SU-DHL-6 (cell line): Measurements from ENCODE around the gene DTYMK.
"Not testable (repeated sequence)": the region's sequence is repeated elsewhere in the genome, so short reads cannot be mapped to it uniquely, and the experiment has no call there.

Experiments
- H2AFZ ChIP-seq: fragments of 200-600 bp; sonication (generic); 2 replicates; pipeline ENCODE4 v1.6.1; 2014; ENCODE audit warnings: low read depth, mild to moderate bottlenecking, moderate library complexity, mixed read lengths, antibody characterized with exemption, low read length; ENCODE audit not compliant: severe bottlenecking
- H3F3A ChIP-seq: fragments of 200-600 bp; shearing (Covaris generic); 2 replicates; pipeline ENCODE4 v1.6.0; 2016; ENCODE audit warnings: antibody characterized with exemption, mild to moderate bottlenecking; ENCODE audit not compliant: insufficient read depth
- H3K27ac ChIP-seq: fragments of 200-600 bp; sonication (generic); 2 replicates; pipeline ENCODE4 v1.5.1; 2016; ENCODE audit warnings: low read depth, mild to moderate bottlenecking, low read length, moderate library complexity, mixed read lengths
- H3K27me3 ChIP-seq: fragments of 200-600 bp; sonication (generic), shearing (Covaris generic); 2 replicates; pipeline ENCODE4 v1.6.0; 2014; ENCODE audit warnings: mild to moderate bottlenecking, low read length
- H3K36me3 ChIP-seq: fragments of 200-600 bp; sonication (generic); 2 replicates; pipeline ENCODE4 v1.6.1; 2014; ENCODE audit warnings: mild to moderate bottlenecking, low read length, mixed read lengths
- H3K4me2 ChIP-seq: fragments of 300-600, 200-600 bp; shearing (Covaris generic), sonication (generic); 2 replicates; pipeline ENCODE4 v1.6.0; 2014; ENCODE audit warnings: low read length, low read depth, mild to moderate bottlenecking; ENCODE audit not compliant: poor library complexity, severe bottlenecking
- H3K4me3 ChIP-seq: fragments of 200-600 bp; sonication (generic); 2 replicates; pipeline ENCODE4 v1.5.1; 2014; ENCODE audit warnings: antibody characterized with exemption, low read length, mild to moderate bottlenecking, mixed read lengths; ENCODE audit not compliant: insufficient read depth, poor library complexity, severe bottlenecking
- H3K79me2 ChIP-seq: fragments of 200-600 bp; sonication (generic); 2 replicates; pipeline ENCODE4 v1.6.1; 2014; ENCODE audit warnings: mild to moderate bottlenecking, low read length, moderate library complexity; ENCODE audit not compliant: insufficient read depth
- H3K9ac ChIP-seq: fragments of 200-600 bp; sonication (generic); 2 replicates; pipeline ENCODE4 v1.7.0; 2014; ENCODE audit warnings: mild to moderate bottlenecking, low read length
- H3K9me2 ChIP-seq: fragments of 200-600 bp; sonication (generic); replicated peaks from 2 replicates; pipeline ENCODE4 v1.6.1; 2014; ENCODE audit warnings: low read length; ENCODE audit not compliant: insufficient read depth
- H3K9me3 ChIP-seq: fragments of 200-600 bp; sonication (generic); 2 replicates; pipeline ENCODE4 v1.6.1; 2014; ENCODE audit warnings: low read length, mixed read lengths; ENCODE audit not compliant: insufficient read depth
- H4K20me1 ChIP-seq: fragments of 200-600 bp; sonication (generic); 2 replicates; pipeline ENCODE4 v1.6.1; 2014; ENCODE audit warnings: low read depth, mild to moderate bottlenecking, antibody characterized with exemption, low read length, moderate library complexity, mixed read lengths
- EZH2phosphoT487 ChIP-seq: fragments of 200-600 bp; sonication (generic), shearing (Covaris generic); conservative IDR thresholded peaks from 2 replicates; pipeline ENCODE4 v1.6.1; 2018; ENCODE audit warnings: mild to moderate bottlenecking, antibody characterized with exemption, low read length, moderate library complexity, mixed read lengths
- TF ChIP-seq, protein P1 (sequence below): fragments of 200-600 bp; sonication (generic); IDR thresholded peaks from one replicate; pipeline ENCODE4 v1.5.1; 2017; ENCODE audit warnings: antibody characterized with exemption, mild to moderate bottlenecking, low read length, moderate library complexity; ENCODE audit not compliant: insufficient read depth, poor library complexity, severe bottlenecking

Gene DTYMK

DNA sequence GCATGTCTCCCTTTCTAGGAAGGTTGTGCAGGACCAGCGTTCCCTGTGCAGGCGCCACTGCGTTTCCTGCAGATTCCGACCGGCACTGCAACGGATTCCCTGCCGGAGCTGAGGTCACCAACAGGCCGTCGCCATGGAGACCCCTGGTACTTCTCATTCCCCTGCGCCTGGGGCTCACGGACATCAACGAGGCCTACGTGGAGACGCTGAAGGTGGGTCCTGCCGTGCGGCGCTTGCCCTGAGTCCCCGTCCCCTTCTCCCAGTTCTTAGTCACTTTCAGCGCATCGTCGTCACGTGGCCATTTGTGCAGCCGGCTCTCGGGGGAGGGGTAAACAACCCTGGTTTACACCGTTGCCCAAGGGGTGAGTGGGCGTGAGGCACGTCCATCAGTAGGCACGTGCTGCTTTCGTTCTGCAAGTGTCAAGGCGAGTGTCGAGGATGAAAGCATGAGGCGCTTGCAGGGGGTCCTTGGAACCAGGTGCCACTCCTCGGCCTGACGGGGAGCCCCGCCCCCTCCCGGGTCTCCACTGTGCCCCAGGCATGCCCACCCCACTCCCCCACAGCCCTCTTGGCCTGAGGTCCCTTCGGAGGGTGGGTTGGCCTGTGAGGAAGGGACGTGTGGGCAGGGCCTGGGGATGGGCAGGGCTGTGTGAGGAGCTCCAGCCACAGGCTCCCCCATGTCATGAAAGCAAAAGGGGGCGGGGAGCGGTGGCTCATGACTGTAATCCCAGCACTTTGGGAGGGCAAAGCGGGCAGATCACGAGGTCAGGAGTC is 19.8 kb downstream of the DTYMK start:
- no peak overlapping the region for H3K4me2 ChIP-seq
- H3K9ac ChIP-seq: no peak overlapping the region
- TF ChIP-seq EZH2phosphoT487: no peak
- TF ChIP-seq, protein P1, sequence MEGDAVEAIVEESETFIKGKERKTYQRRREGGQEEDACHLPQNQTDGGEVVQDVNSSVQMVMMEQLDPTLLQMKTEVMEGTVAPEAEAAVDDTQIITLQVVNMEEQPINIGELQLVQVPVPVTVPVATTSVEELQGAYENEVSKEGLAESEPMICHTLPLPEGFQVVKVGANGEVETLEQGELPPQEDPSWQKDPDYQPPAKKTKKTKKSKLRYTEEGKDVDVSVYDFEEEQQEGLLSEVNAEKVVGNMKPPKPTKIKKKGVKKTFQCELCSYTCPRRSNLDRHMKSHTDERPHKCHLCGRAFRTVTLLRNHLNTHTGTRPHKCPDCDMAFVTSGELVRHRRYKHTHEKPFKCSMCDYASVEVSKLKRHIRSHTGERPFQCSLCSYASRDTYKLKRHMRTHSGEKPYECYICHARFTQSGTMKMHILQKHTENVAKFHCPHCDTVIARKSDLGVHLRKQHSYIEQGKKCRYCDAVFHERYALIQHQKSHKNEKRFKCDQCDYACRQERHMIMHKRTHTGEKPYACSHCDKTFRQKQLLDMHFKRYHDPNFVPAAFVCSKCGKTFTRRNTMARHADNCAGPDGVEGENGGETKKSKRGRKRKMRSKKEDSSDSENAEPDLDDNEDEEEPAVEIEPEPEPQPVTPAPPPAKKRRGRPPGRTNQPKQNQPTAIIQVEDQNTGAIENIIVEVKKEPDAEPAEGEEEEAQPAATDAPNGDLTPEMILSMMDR: no peak
- H3K27ac ChIP-seq: no peak overlapping the region
- H3K9me3 ChIP-seq: no peaks in the 10 kb centered on the region
- no peak overlapping the region for H2AFZ ChIP-seq
- H3K27me3 ChIP-seq: no peaks in the 10 kb centered on the region
- no peaks in the 10 kb centered on the region for H3K36me3 ChIP-seq
- H3K79me2 ChIP-seq: no peaks in the 10 kb centered on the region
- H3K4me3 ChIP-seq: no peak overlapping the region
- no peaks in the 10 kb centered on the region for H4K20me1 ChIP-seq
- H3F3A ChIP-seq: no peaks in the 10 kb centered on the region; the same call in 1 of the 2 replicates
- no peaks in the 10 kb centered on the region for H3K9me2 ChIP-seq

DNA sequence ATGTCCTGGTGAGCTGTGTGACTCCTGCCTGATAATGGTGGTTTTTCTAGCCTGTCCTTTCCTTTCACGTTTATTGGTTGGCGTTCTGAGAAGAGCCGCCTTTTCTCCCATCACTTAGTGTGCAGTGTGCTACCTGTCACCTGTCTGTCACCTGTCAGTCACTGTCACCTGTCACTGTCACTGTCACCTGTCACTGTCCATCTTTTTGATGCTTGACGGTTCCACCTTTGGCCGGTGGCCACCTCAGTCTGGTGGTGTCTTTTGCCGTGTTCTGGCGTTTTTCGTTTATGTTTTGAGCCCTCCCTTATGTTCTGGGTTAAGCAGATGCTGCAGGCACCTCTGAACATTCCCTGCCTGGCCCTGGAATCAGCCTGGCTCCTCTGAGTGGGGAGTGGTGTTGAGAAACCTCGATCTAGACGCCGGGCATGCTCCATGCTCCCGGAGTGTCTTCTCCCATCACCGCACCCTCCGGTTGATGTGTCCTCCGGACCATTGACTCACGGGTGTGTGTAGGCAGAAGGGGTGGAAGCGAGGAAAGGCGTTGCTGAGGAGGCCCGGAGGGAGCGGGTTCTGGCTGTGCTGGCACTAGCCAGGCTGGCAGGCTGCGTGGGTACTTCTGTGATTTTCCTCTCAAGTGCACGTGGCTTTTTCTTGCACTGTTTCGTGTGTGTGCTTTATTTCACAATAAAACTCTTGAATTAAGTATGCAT is 20.7 kb downstream of the DTYMK start:
- Histone ChIP-seq H3K4me3 (no peak overlapping the region), H3K27ac (no peak overlapping the region), H3K36me3 (no peaks in the 10 kb centered on the region), H3K27me3 (no peaks in the 10 kb centered on the region), H3K79me2 (no peaks in the 10 kb centered on the region), H3K9me2 (no peaks in the 10 kb centered on the region), H4K20me1 (no peaks in the 10 kb centered on the region), H3K9ac (no peak overlapping the region), H2AFZ (no peak overlapping the region), H3F3A (no peaks in the 10 kb centered on the region; the same call in 1 of the 2 replicates), H3K9me3 (no peaks in the 10 kb centered on the region), H3K4me2 (no peak overlapping the region)
- TF ChIP-seq EZH2phosphoT487: no peak
- TF ChIP-seq, protein P1: no peak

DNA sequence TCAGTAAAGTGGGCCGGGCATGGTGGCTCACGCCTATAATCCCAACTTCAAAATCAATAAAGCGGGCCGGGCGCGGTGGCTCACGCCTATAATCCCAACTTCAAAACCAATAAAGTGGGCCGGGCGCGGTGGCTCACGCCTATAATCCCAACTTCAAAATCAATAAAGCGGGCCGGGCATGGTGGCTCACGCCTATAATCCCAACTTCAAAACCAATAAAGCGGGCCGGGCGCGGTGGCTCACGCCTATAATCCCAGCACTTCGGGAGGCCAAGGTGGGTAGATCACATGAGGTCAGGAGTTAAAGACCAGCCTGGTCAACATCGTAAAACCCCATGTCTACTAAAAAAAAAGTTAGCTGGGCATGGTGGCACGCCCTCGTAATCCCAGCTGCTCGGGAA is 23.9 kb downstream of the DTYMK start:
- not testable (repeated sequence) for H2AFZ ChIP-seq, H4K20me1 ChIP-seq, H3K79me2 ChIP-seq, H3K27me3 ChIP-seq, H3K4me3 ChIP-seq, H3K36me3 ChIP-seq, H3K9me3 ChIP-seq, H3K27ac ChIP-seq, H3K9me2 ChIP-seq, H3F3A ChIP-seq, H3K9ac ChIP-seq, H3K4me2 ChIP-seq
